DMS153 treated with DMSO at 0.1 percent for 48 hours (cell line): ENCODE results near the gene C18orf63.
"Not testable (repeated sequence)": the region's sequence is repeated elsewhere in the genome, so short reads cannot be mapped to it uniquely, and the experiment has no call there.

Experiments used
- DNase-seq: peaks from one replicate; lab custom pipeline; 2025; ENCODE audit not compliant: unreplicated experiment; lab: John Stamatoyannopoulos, UW

The C18orf63 gene

DNA sequence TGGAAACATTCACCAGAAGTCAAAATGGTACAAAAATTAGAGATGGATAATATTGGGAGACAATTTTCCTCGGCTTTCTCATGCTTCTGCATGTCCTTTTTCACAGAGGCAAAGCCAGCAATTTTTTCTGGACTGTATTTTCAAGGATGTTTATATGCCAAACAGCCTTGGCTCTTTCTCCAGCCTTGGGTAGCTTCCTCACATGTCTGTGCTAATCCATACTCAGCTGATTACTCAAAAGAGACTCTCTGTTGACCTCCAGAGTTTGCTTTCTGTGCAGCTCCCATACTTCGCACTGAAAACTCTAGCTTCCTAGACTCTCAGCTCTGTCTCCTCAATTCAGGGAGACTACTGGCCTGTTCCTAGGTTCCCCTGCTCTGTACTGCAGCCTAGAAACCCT lies 10.6 kb downstream of the C18orf63 start:
- DNase-seq, result no peak

DNA sequence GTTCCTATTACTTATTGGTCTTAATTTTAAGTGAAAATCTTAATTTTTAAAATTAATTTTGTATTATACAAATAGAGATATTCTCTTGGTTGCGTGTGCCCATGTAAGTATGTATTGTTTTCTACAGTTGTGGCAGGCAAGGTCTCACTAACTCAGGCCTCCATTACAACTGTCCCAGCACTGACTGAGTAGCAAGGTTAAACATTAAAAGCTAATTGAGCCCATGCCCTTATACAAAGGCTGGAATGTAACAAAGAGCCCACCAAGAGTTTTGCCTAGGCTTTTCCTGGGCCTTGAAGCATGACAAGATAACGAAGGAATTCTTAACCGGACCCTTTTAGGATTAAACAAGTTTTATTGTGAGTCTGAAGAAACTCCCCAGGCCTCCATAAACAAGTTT lies 11.2 kb downstream of the C18orf63 start:
- DNase-seq, result not testable (repeated sequence)

DNA sequence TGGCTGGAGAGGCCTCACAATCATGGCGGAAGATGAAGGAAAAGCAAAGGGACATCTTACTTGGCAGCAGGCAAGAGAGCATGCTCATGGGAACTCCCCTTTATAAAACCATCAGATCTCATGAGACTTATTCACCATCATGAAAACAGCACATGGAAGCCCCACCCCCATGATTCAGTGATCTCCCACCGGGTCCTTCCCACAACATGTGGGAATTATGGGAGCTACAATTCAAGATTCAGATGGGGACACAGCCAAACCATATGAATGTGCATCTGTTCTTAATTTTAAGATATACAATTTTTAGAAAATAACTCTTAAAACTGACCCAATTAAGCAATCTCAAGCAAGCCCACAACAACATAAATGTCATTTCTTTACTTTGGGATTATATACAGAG lies 12.6 kb downstream of the C18orf63 start:
- no peak for DNase-seq

DNA sequence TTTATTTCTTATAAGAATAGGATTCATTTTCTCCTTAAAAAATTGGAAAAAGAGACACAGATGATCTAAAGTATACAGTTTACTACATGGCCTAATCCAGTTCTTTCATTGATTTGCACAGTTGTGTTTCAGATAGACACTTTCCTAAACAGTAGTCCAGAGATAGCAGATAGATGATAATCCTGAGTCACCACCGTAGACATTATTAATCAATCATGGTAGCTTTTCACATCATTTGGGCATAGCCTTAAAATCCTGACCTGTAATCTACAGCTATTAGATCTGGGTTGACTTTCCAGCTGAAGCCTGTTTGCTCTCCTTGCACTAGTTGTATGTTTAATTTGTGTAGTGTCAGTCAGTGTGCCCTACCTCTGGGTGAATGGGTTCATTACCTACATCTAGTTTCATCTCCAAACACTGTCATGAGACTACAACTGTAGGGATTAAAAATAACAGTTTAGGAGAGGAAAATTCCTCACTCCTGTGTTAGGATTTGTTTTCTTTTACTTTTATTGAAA lies 14.1 kb downstream of the C18orf63 start:
- DNase-seq, result no peak

DNA sequence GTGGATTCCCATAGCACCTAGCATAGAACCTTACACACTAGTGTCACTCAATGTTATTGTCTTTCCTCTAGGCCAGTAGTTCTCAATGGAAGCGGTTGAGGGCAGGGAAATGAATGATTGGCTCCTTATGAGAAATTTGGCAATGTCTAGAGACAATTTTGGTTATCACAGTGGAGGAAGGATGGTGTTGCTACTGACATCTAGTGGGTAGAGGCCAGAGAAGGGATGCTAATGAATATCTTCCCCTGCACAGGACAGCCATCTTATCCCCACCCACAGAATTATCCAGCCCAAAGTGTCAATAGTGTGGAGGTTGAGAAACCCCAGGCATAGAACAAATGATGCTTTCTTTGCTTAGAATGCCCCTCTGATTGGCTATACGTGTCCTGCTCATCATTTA lies 15.8 kb downstream of the C18orf63 start:
- no peak for DNase-seq

DNA sequence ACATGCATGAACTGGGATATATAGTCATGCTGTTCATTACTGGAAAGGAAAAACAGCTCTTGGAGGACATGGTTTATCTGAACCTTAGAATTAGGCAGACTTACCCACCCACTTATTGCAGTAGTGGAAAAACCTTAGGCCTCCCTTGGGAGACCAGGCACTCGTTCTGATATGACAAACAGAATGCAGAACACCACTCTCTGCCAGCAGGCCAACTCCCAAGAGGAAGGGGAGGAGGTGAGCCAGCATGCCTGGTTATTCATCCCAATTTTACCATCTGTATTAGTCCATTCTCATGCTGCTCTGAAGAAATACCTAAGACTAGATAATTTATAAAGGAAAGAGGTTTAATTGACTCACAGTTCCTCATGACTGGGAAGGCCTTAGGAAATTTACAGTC lies 17.5 kb downstream of the C18orf63 start:
- no peak for DNase-seq

DNA sequence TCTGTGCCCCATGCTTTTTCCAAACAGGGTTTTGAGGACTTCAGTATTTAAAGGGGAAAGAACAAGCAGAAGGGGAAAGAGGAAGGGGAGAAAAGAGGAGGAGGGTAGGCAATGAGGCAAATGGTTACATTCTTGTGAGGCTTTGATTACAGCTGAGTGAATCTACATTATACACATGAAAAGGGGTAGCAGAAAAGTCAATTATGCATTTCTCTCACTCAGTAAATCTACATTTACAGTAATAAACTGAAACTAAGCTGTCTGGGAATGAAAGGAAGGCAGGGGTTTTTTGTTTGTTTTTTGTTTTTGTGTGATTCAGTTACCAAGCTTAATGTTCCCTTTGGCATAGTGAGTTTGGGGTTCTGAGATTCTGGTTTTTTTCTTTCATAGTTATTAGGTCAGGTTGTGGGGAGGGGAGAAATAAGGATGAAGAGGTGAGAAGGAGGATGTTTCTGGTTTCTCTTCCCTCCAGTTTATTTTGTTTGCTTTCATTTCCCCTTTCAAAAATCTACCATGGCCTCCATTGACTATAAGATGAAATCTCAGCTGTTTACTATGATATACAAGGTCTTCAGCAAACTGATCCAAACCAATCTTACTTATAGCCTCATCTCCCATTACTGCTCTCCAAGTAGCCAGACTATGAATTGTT lies 18.7 kb downstream of the C18orf63 start:
- DNase-seq, result no peak

DNA sequence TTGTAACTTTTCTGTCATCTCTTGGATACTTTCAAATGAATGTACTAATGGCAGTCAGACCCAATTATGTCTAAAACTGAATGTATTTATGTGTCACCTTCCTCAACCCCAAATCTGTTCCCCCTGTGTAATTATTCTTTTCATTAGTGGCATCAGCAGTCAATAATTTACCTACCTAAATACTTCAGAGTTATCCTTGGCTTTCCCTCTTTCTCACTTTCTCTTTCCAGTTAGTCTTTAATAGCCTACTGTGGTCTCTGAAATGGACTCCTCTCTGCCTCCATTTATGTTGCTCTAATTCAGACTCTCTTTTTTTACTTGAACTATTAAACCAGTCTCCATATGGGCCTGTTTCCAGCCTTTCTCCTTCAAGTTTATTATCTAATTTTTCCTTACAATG lies 21.0 kb downstream of the C18orf63 start:
- DNase-seq, result no peak

DNA sequence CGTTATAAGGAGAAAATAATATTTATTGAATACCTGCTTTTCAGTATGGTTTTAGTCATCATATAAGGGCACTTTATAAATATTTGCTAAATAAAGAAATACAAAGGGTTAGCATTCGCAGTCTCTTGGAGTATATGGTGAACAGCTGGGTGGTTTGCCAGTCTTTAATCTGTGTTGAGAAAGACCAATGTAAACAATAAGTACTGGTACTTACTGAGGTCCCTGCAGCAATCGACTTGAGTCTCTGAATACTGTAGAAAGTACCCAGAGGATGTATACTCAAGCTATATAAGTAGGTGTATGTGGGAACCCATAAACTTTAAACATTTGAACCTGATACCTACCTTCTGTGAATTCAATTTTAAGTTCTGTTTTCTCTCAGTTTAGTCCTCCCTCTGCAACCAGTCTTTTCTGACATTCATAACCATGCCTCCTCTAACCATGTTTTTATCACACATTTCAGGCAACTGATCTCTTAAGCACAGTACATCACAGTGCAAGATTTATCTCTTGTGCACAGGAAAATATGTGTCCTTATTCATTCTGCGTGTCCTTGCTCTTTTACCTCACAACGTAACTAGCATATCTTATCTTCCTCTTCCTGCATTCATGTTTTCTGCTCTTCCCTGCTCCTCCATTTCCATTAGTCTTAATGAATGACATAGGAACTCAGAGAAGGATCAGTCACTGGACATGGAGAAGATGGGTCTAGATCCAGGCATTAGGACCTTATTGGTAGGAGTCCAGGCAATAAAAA lies 21.7 kb downstream of the C18orf63 start:
- DNase-seq, result no peak

DNA sequence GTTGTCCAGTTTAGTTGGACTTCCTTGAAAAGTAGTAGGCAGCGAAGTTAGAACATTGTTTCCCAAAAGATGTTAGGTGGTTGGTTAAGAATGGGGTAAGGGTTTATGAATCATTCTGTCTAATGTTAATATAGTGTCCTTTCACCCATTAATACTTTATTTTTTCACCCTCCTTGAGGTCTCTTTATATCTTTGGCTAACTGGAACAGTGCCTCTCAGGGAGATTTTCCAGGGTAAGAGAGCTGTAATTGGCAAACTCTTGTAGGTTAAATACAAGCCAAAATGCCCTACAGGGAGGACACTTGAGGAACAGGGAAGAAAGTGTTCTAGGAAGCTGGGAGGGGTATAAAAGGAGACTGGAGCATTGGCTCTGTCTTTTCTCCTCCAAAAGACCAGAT lies 22.3 kb downstream of the C18orf63 start:
- DNase-seq, result no peak

DNA sequence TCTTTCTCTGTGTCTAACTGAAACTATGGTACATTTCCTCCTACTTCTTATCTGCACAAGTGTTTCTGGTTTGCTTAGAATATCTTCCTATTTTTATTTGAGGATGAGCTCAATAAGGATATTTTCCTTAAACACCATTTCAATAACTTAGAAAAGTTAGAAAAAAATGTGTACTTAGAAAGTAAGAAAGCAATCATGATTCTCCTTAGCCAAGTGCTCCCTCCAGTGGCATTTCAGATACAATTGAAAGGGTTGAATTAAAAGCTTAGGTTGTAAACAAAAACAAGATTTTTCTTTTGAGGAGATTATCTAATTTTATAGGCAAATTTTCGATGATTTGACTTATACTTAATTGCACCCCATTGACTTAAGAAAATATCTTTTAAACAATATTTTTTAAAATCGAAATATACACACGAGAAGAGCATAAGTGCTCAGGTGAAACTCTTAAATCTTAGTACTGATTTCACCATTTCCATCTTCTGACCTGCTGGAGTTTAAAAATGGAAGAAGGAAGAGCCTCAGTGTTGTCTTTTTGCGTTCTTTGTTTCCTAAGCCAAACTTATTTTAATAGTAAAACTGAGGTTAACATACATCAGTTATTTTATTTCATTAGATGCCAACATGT lies 26.9 kb downstream of the C18orf63 start:
- peak; percentile 15 for DNase-seq

DNA sequence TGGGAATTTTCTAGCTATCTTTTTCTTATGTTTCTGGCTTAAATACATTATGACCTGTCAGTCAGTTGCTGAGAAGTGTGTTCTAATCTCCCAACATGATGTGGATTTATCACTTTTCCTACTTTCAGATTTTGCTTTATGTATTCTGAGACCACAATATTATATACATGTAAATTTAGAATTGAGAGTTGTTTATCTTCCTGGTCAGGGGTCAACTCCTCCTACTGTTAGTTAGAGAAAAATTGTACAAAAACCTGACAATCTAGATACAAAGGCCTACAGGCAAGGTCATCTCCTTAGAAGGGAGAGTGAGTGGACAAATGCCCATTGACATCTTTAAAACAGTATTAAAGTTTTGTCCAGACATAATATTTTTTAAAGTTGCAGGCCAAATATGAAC lies 30.6 kb downstream of the C18orf63 start:
- no peak for DNase-seq

DNA sequence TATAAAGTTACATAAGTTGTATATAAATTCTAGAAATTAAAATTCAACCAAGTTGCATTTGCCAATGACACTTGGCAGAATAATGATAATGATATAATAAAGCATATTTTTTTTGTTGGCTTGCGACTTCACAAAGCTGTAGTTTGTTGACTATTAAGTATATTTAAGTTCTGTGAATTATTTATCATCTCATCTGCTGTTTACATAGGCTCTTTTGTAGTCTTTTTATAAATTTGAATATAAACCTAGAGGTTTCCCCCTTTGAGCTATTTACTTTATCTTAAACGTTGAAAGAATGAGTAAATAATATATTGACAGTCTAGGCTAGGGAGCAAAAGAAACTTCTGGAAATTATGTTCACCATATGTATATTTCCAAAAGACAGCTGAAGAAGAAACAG lies 32.9 kb downstream of the C18orf63 start:
- no peak for DNase-seq

DNA sequence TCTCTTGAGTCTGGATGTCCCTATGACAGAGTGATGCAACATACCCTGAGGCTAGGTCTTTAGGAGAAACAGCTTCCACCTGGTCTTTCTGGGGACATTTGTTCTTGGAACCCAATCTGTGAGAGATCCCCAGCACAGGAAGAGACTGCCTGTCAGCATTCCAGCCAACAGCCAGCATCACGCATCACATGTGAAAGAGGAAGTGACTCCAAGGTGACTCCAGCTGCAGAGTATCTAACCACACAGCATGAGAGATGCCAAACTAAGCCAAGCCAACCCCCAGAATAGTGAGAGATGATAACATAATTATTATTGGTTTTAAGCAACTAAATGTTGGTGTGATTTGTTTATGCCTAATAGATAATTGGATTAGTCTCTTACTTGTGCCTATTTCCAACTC lies 35.7 kb downstream of the C18orf63 start:
- DNase-seq, result no peak

DNA sequence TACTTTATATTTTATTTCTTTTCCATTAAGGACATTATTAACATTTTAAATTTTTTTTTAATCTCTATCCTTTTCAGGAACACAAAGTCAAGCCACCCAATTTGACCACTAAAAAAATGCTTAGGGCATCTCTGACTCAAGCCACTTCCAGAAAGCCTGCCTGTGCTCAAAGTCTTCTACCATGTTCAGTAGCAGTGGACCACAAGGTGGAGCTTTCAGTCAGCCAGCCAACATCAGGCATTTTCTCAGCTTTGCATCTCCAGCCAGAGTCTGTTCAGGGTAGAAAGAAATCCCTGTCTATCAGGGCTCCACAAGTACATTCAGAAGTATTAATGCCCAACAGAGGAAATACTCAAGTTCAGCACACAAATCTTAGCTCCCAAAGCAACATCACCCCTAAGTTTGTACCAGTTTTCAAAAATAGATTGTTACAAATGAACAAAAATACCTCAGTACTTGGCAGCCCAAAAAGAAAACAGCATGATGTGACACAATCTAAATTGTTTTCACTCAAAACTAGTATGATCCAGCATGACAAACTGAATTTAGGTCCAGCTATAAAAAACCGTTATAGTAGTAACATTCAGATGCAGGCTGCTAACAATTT lies 37.6 kb downstream of the C18orf63 start:
- peak; percentile 77 for DNase-seq

DNA sequence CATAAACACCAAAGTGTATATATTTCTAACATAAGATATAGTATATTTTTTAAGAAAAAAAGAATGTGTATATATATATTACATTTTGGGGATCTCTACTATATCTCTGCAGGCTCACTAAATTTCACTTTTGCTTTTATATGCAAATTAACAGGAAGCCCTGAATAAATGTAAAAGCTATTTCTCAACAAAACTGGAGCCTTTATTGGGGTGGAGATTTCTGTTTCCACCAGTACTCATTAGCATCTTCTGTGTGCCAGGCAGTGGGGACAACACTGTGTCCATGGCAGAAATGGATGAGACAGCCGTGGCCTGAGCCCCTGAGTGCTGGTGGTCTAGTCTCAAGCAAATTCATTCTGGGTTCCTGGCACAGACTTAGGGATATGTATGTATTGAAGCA lies 41.3 kb downstream of the C18orf63 start:
- no peak for DNase-seq

DNA sequence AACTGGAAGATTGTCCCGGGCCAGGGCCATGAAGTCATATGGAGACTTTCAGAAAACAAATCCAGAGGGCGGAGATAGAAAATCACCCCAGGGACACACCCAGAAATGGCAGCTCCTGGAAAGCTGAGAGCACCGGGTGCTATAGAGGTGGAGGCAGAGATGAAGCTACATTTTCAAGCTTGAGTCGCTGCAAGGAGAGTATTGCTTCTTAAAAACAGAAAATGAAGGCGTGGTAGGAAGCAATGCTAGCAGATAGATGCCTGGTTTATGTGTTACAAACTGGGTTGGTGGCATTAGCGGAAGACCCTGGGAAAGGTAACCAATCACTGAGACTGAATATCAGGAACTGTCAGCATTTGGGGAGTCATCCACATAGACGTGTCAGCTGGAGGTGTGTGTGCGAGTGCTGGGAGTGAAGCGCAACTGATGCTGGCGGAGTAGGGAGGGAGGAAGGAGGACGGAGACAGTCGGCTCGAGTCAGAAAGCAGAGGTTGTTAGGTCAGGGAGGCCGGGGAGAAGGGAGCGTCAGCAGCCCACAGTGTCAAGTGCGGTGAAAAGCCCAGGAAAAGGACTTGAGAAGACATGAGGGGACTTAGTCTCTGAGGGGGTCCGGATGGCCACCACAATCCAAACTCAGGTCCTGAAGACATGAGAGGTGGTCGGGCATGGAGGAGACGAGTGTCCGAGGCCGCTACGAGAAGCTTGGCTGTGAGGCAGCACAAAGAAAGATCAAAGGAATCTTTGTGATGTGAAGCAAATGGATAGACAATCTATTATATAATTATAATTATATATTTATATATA lies 45.4 kb downstream of the C18orf63 start:
- no peak for DNase-seq

DNA sequence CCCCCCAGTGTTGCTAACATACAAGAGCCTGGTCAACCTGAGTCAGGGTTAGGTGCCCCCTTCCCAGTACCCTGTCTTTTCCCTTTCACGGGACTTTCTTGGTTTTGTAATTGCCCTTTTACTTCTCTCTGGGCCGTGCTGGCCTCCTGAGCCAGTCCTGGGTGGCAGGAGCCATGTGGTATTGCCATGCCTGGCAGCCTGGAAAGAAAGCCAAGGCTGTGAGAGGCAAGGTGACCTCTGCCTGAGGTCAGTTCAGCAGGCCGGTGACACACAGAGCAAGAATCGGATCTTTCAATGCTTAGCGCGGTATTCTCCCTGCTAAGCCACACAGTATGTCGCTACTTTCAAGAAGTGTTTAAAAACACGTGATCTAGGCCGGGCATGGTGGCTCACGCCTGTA lies 52.3 kb downstream of the C18orf63 start:
- DNase-seq, result no peak

DNA sequence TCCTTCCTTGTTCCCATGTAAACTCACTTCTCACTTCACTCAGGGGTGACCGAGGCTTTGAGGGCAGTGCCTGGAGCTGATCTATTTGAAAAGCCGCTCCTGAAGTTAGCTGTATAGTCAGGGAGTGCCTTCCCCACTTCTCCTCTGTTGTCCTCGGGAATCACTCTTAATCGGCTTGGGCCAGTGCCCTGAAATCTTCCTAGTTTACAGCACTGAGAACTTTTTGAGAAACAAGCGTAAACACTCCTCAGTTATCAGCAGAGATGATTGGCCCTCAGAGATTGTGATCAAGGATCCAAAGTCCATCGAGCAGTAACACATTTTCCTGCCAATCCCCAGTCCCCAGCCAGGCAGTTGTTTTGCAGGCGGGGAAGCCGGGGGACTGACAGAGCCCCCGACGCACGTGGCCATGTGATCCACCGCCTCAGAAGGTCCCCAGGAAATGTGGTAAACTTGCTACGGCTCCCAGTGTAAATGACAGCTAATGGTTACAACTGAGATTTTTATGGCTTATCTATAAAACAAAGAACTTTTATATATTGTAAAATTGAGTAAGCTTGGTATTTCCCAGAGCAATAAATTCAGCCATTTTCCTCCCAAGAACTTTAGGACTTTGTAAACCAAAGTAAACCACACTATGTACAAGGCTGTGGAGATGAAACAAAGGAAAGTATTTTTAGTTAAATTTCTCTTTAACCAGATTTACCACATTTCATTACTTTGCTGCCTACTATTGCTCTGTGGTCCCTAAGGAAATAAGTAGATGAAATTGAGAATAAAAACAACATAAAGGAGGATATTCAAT lies 53.5 kb downstream of the C18orf63 start:
- DNase-seq, result no peak

DNA sequence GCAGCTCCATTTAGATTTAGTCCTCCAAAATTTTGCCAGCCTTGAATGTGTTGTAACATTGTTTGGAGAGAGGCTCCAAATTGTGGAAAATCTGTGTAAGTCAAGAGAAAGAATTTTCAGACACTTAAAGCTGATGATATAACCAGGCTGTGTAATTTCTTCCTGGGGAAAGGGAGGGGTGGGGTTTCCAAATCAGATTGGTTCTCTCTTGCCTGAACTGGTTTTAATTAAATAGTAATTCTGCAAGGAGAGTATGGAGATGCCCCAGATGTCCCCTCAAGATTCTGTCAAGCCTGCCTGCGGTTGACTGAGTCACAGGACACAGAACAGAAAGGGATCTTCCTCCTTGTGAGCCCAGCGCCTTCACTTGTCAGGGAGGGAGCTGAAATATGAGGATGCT lies 54.5 kb downstream of the C18orf63 start:
- no peak for DNase-seq
